GM19035 (cell line): ENCODE measurements around the gene WDR46.
"Not testable (repeated sequence)": the region's sequence is repeated elsewhere in the genome, so short reads cannot be mapped to it uniquely, and the experiment has no call there.

Experiments
- ATAC-seq: cut with Tn5 transposase; IDR thresholded peaks from one replicate; pipeline ENCODE4 v1.9.1; 2021; ENCODE audit not compliant: unreplicated experiment

Gene WDR46

DNA sequence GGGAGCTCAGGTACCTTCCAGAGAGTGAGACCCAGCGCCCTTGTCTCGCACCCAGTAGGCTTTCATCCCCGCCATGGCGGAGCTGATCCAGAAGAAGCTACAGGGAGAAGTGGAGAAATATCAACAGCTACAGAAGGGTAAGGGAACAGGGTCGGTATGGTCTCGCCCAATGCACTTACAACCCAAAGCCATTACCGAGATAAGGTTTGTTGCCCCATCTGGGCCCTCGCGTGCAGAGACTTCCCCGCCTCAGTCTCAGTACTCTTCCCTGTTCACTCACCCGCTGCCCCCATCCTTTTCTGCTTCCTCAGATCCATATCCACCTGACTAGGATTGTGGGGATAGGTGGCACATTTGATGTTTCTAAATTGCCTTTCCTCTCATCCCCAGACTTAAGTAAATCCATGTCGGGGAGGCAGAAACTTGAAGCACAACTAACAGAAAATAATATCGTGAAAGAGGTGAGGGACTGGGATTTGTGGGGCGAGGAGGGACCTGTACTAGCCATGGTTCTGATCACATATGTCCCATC, 811 bp upstream of the WDR46 start:
- ATAC-seq: peak; percentile 16

DNA sequence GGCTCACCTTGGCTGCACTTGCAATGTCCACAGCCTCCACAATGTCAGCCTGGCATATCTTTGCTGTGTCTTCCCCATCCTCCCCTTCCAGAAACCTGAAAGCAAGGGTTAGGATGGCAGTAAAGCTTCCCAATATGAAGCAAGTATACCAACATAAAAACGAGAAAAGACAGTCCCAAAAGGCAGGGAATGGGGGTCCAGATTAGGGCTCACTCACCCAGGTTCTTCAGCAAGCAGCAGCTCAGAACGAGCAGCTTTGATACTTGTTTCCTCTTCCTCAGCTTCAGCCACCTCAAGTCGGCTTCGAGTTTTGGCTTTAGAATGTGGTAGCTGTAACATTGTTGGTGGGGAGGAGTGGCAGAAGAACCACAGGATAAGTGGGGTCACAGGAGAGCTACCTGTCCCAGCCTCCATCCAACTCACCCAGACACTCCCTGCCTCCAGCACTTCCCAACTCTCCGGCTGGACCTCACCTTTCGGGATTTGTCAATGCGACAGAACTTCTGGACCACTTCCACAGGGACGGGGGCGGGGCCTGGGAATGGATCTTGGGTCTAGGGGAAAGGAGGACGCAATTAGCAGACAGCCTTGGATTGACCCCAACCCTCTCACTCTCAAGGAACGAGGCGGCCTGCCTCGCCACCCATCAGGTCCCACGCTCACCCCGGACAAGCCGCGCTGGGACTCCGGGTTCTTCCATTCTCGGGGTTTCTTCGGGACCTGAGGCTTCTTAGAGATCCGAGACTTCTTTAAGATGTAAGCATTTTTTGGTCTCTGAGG, 708 bp downstream of the WDR46 start:
- ATAC-seq: no peak

- ATAC-seq: no peak
Observed at GRCh38 chr6:33286946-33287914, 1.8 kb downstream of the WDR46 start.

GRCh38 chr6:33285214-33285613, 3.8 kb downstream of the WDR46 start:
- ATAC-seq: not testable (repeated sequence)

DNA sequence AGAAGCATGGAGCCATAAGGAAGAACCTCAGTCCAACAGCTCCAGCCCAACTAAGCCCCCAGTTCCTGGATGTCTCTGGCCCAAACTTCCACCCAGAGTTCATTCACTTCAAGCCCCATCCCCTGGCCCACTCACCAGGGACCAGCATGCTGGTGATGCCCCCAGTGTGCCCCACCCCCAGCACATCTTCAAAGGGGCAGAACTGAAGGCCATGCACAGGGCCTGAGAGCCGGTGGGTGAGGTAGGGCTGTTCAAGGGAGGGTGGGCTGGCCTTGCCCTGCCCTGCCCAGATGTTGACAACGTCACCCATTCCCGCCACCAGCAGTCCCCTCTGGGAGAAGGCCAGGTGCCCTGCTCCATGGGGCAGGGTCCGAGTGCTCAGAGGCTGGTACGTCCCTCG, 8.5 kb downstream of the WDR46 start:
- no peak for ATAC-seq

- ATAC-seq: no peak
Observed at GRCh38 chr6:33279971-33280511, 9.0 kb downstream of the WDR46 start.

- no peak for ATAC-seq
Observed at GRCh38 chr6:33279257-33279695, 9.8 kb downstream of the WDR46 start.

DNA sequence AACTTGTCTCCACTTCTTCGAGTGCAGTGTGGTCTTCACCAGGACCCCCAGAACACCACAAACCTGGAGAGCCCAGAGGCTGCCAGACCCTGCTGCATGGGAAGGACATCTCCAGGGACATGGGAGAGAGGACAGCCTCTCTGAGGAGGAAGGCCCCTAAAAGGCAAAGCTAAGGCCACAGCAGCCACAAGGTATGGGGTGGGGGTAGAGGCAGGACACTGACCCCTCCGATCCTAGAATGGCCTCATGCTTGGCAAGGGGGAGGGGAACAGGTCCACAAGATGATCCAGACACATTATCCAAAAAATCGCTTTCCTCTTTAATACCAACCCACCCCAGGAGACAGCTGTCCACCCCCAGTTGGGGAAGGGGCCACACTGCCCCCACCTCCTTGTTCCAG, 10.2 kb downstream of the WDR46 start:
- no peak for ATAC-seq

GRCh38 chr6:33278392-33278741, 10.7 kb downstream of the WDR46 start:
- no peak for ATAC-seq

DNA sequence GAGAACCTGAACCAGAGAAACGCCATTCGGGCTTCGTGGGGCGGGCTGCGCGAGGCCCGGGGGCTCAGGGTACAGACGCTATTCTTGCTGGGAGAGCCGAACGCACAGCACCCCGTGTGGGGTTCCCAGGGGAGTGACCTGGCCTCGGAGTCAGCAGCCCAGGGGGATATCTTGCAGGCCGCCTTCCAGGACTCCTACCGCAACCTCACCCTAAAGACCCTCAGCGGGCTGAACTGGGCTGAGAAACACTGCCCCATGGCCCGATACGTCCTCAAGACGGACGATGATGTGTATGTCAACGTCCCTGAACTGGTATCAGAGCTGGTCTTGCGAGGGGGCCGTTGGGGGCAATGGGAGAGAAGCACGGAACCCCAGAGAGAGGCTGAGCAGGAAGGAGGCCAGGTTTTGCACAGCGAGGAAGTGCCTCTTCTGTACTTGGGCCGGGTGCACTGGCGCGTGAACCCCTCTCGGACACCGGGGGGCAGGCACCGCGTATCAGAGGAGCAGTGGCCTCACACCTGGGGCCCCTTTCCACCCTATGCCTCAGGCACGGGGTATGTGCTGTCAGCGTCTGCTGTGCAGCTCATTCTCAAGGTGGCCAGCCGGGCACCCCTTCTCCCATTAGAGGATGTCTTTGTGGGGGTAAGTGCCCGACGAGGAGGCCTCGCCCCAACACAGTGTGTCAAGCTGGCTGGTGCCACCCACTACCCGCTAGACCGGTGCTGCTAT, 11.2 kb downstream of the WDR46 start:
- peak; percentile 8 for ATAC-seq

DNA sequence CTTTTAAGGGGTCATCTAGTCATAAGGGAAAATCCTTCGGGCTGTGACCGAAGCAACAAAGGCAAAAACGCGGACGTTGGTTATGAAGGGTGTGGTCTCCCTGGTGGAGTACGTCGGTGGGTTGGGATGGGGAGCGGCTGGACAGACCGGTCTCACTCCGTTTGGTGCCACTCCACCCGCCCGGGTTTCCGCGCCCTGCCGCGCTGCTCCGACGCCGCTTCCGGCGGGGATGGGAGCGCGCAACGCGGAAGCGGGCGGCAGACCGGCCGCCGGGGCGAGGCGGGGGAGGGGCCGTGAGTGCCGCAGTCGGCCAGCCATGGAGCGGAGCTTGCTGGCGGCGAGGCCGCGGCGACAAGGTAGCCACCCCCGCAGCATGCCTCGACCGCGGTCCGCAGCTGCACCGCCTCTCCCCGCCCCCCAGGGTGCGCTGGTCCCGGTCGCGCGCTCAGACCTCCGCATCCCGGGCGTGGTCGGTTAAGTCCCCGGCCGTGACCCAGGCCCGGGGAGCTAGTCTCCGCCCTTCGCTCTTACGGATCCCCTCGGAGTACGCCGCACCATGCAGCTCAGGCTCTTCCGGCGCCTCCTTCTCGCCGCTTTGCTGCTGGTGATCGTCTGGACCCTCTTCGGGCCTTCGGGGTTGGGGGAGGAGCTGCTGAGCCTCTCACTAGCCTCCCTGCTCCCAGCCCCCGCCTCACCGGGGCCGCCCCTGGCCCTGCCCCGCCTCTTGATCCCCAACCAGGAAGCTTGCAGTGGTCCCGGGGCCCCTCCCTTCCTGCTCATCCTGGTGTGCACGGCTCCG, 12.0 kb downstream of the WDR46 start, which contains the start of gene B3GALT4:
TSS of gene B3GALT4 (plus strand) at position 260 of the 799 bp plus-strand sequence. CDS start at position 557, 297 bp downstream.
- ATAC-seq: peak; percentile 52

DNA sequence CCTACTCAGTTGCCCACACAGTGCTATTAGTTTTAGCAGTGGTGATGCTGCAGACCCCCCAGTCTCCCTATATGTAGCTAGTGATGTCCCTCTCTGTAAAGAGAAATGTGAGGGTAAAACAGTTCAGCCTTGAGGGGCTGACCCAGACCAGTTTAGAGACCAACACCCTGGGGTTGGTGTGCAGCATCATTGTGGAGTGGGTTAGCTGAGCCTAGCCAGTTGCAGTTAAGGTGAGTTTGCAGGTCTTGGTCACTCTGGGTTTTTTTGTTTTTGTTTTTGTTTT, 12.5 kb downstream of the WDR46 start:
- ATAC-seq: no peak

GRCh38 chr6:33275795-33276580, 13.1 kb downstream of the WDR46 start:
- not testable (repeated sequence) for ATAC-seq

DNA sequence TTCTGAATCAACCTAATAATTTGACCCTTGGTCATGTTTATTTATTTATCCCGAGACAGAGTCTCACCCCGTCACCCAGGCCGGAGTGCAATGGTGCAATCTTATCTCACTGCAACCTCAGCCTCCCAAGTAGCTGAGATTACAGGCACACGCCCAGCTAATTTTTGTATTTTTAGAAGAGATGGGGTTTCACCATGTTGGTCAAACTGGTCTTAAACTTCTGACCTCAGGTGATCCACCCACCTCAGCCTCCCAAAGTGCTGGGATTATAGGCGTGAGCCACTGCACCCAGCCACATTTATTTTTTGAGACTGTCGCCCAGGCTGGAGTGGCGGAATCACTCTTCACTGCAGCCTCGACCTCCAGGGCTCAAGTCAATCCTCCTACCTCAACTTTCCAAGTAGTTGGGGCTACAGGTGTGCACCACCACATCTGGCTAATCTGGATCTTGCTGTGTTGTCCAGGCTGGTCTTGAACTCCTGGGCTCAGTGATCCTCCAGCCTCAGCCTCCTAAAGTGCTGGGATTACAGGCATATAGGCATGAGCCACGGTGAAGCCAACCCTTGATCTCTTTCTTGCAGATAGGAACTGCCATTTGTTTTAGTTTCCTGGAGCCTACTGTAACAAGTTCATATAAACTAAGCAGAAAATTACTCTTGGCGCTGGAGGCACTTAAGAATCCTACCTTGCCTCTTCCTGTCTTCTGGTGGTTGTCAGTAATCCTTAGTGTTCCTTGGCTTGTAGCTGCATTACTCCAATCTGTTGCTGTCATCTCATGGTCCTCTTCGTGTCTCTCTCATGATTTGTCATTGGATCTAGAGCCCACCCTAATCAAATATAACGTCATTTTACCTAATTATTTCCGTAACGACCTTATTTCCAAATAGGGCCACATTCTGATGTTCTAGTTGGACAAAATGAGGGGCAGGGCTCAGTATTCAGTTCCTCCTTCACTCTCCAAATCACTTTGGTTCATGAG, 14.8 kb downstream of the WDR46 start:
- no peak for ATAC-seq

DNA sequence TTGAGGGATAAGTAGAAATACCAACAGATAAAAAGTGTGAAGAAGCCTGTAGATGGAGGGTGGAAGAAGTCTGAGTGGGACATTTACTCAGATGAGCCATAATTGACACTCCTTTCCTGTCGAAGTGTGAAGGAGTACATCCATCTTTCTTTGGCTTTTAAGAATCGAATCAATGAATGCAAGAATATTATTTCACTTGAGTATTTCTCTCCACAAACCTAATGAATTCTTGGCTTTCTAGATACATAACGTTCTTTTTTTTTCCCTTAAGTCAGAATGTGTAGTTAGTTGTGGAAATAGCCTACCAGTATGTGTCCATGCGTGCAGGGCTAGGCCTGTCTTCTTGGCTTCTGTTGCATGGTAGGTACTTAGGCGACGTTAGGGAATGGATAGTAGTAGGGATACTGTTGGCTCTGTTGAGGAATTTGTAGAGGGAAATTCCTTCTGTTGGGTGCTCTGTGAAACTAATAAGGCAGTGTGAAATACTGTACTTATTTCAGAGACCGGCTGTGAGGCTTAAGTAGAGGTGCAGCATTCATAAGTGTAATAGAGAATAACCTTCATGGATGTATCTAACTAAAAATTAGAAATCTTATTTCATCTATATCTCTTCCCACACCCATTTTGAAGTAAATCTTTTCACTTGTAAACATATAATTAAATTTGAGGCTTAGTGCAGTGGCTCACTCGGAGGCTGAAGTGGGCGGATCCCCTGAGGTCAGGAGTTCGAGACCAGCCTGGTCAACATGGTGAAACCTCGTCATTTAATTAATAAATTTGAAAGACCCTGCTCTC, 15.7 kb downstream of the WDR46 start:
- no peak for ATAC-seq

GRCh38 chr6:33272275-33273128, 16.5 kb downstream of the WDR46 start:
- peak; percentile 18 for ATAC-seq
